Ishikawa (cell line): Measurements from ENCODE around the gene MACROD2.

Source experiments
- NFIC ChIP-seq: IDR thresholded peaks from 2 replicates; pipeline ENCODE4 v1.6.1; 2012
- YY1 ChIP-seq: IDR thresholded peaks from 2 replicates; pipeline ENCODE4 v1.6.1; 2012; ENCODE audit warnings: low read depth

- no peak for TF ChIP-seq YY1
- no peak for TF ChIP-seq NFIC
Measured at GRCh38 chr20:15913391-15914025, 1918.2 kb downstream of the MACROD2 start.
